ENCODE measurements around the gene FDX1.

The FDX1 gene

GRCh38 chr11:110431051-110431672 is 1.4 kb downstream of the FDX1 start:
- DNase-seq (ENCODE audit: low read depth in 2 of 2): no peak

- DNase-seq (ENCODE audit: low read depth in 2 of 2): no peak
These were observed 1.9 kb downstream of the FDX1 start for GRCh38 chr11:110431674-110432073.

GRCh38 chr11:110432713-110433392 is 3.1 kb downstream of the FDX1 start:
- DNase-seq (ENCODE audit: low read depth in 2 of 2): no peak

GRCh38 chr11:110433393-110434333 is 3.9 kb downstream of the FDX1 start:
- DNase-seq (ENCODE audit: low read depth in 2 of 2): no peak

GRCh38 chr11:110434952-110435779 is 5.4 kb downstream of the FDX1 start:
- no peak for DNase-seq (ENCODE audit: low read depth in 2 of 2)

GRCh38 chr11:110435780-110436717 is 6.3 kb downstream of the FDX1 start:
- DNase-seq (ENCODE audit: low read depth in 2 of 2): no peak

GRCh38 chr11:110438017-110438416 is 8.3 kb downstream of the FDX1 start:
- DNase-seq (ENCODE audit: low read depth in 2 of 2): no peak

GRCh38 chr11:110445437-110445836 is 15.7 kb downstream of the FDX1 start:
- DNase-seq (ENCODE audit: low read depth in 2 of 2): no peak

- no peak for DNase-seq (ENCODE audit: low read depth in 2 of 2)
These were observed 16.3 kb downstream of the FDX1 start for GRCh38 chr11:110446061-110446460.

- no peak for DNase-seq (ENCODE audit: low read depth in 2 of 2)
These were observed 16.8 kb downstream of the FDX1 start for GRCh38 chr11:110446594-110446993.

- DNase-seq (ENCODE audit: low read depth in 2 of 2): no peak
These were observed 17.6 kb downstream of the FDX1 start for GRCh38 chr11:110447343-110447742.

- DNase-seq (ENCODE audit: low read depth in 2 of 2): no peak
These were observed 18.4 kb downstream of the FDX1 start for GRCh38 chr11:110447897-110448745.

- DNase-seq (ENCODE audit: low read depth in 2 of 2): no peak
These were observed 20.5 kb downstream of the FDX1 start for GRCh38 chr11:110450246-110450645.

GRCh38 chr11:110452720-110453119 is 23.0 kb downstream of the FDX1 start:
- DNase-seq (ENCODE audit: low read depth in 2 of 2): no peak

GRCh38 chr11:110453684-110454354 is 24.1 kb downstream of the FDX1 start:
- DNase-seq (ENCODE audit: low read depth in 2 of 2): no peak

GRCh38 chr11:110454609-110455008 is 24.9 kb downstream of the FDX1 start:
- no peak for DNase-seq (ENCODE audit: low read depth in 2 of 2)

- DNase-seq (ENCODE audit: low read depth in 2 of 2): no peak
These were observed 26.0 kb downstream of the FDX1 start for GRCh38 chr11:110455718-110456117.

- DNase-seq (ENCODE audit: low read depth in 2 of 2): no peak
These were observed 33.4 kb downstream of the FDX1 start for GRCh38 chr11:110463153-110463552.

GRCh38 chr11:110465231-110465630 is 35.5 kb downstream of the FDX1 start:
- no peak for DNase-seq (ENCODE audit: low read depth in 2 of 2)
